HEK293 (cell line): ENCODE data around the gene SLC22A4.
A peak's percentile ranks its signal among the peaks of the same experiment; 100 is the strongest.

Source experiments
- CTCF ChIA-PET: fragments of 350-600 bp; formaldehyde crosslinking; extraction: SDS; loops from one replicate; lab custom pipeline; 2021; ENCODE audit warnings: antibody characterized with exemption; lab: Yijun Ruan, JAX
- POLR2A ChIA-PET: fragments of 300-600 bp; formaldehyde crosslinking; extraction: SDS; loops from one replicate; lab custom pipeline; 2020; ENCODE audit warnings: antibody characterized with exemption, inconsistent platforms; lab: Yijun Ruan, JAX
- H3K27ac ChIP-seq: fragments of 200-500 bp; sonication (Bioruptor generic); 2 replicates; pipeline ENCODE4 v1.5.1; 2014; ENCODE audit warnings: low read depth, low read length, control low read depth, inconsistent platforms; ENCODE audit errors: extremely low read depth
- H3K36me3 ChIP-seq, 2 experiments: fragments of 200-500 bp in 1 of 2; sonication (Bioruptor generic) in 1 of 2; 1 replicate in 1 of 2; 2 replicates in 1 of 2; pipeline ENCODE4 v1.5.1; 2014 to 2017; ENCODE audit warnings: inconsistent platforms in 2 of 2, low read length in 2 of 2; ENCODE audit not compliant: control insufficient read depth in 2 of 2, insufficient read depth in 1 of 2
- H3K4me1 ChIP-seq: fragments of 200-500 bp; sonication (Bioruptor generic); 2 replicates; pipeline ENCODE4 v1.5.1; 2014; ENCODE audit warnings: mild to moderate bottlenecking, low read length, inconsistent platforms; ENCODE audit not compliant: control insufficient read depth, insufficient read depth
- H3K4me3 ChIP-seq: 2 replicates; pipeline ENCODE4 v1.5.1; 2011; ENCODE audit warnings: low read depth, mild to moderate bottlenecking, control low read depth, low read length, moderate library complexity
- H3K9me3 ChIP-seq: fragments of 200-500 bp; sonication (Bioruptor generic); 2 replicates; pipeline ENCODE4 v1.5.1; 2014; ENCODE audit warnings: low read depth, low read length, inconsistent platforms; ENCODE audit not compliant: control insufficient read depth, insufficient read depth
- HOXD13 ChIP-seq: sonication (generic); formaldehyde crosslinking; IDR thresholded peaks from 2 replicates; pipeline ENCODE4 v1.8.0; 2022; ENCODE audit warnings: missing genetic modification reagents, borderline replicate concordance
- PBX3 ChIP-seq: sonication (generic); formaldehyde crosslinking; IDR thresholded peaks from 2 replicates; pipeline ENCODE4 v1.8.1; 2022; ENCODE audit warnings: mild to moderate bottlenecking, moderate library complexity, missing genetic modification reagents
- RBAK ChIP-seq: fragments of 450-650 bp; formaldehyde crosslinking; IDR thresholded peaks from 2 replicates; pipeline ENCODE4 v1.5.1; 2016; ENCODE audit warnings: missing biosample characterization, missing genetic modification characterization
- REPIN1 ChIP-seq: fragments of 450-650 bp; formaldehyde crosslinking; IDR thresholded peaks from 2 replicates; pipeline ENCODE4 v1.5.1; 2017; ENCODE audit warnings: missing biosample characterization, missing genetic modification characterization, low read depth
- SETDB1 ChIP-seq: IDR thresholded peaks from one replicate; pipeline ENCODE4 v1.6.1; 2017; ENCODE audit warnings: mild to moderate bottlenecking, low read length, moderate library complexity, mixed read lengths; ENCODE audit not compliant: insufficient read length
- SP3 ChIP-seq: fragments of 450-650 bp; formaldehyde crosslinking; IDR thresholded peaks from 2 replicates; pipeline ENCODE4 v1.5.1; 2016; ENCODE audit warnings: missing biosample characterization, missing genetic modification characterization
- TCF7L2 ChIP-seq: IDR thresholded peaks from 2 replicates; pipeline ENCODE4 v1.6.1; 2011; ENCODE audit warnings: low read depth, mild to moderate bottlenecking, inconsistent platforms, low read length, moderate library complexity, borderline replicate concordance
- ZBTB48 ChIP-seq: fragments of 450-650 bp; formaldehyde crosslinking; IDR thresholded peaks from 2 replicates; pipeline ENCODE4 v1.5.1; 2016; ENCODE audit warnings: missing biosample characterization, missing genetic modification characterization
- ZFP37 ChIP-seq: fragments of 450-650 bp; formaldehyde crosslinking; IDR thresholded peaks from 2 replicates; pipeline ENCODE4 v1.5.1; 2016; ENCODE audit warnings: missing biosample characterization, missing genetic modification characterization
- ZNF10 ChIP-seq: fragments of 450-650 bp; formaldehyde crosslinking; IDR thresholded peaks from 2 replicates; pipeline ENCODE4 v1.5.1; 2017; ENCODE audit warnings: missing biosample characterization, missing genetic modification characterization
- ZNF16 ChIP-seq: fragments of 450-650 bp; formaldehyde crosslinking; IDR thresholded peaks from 2 replicates; pipeline ENCODE4 v1.5.1; 2016; ENCODE audit warnings: low read depth, missing biosample characterization, missing genetic modification characterization
- ZNF2 ChIP-seq: fragments of 450-650 bp; formaldehyde crosslinking; IDR thresholded peaks from 2 replicates; pipeline ENCODE4 v1.5.1; 2016; ENCODE audit warnings: missing biosample characterization, missing genetic modification characterization
- ZNF26 ChIP-seq: fragments of 450-650 bp; formaldehyde crosslinking; IDR thresholded peaks from 2 replicates; pipeline ENCODE4 v1.5.1; 2016; ENCODE audit warnings: missing biosample characterization, missing genetic modification characterization
- ZNF311 ChIP-seq: fragments of 450-650 bp; formaldehyde crosslinking; IDR thresholded peaks from 2 replicates; pipeline ENCODE4 v1.5.1; 2017; ENCODE audit warnings: missing biosample characterization, missing genetic modification characterization, borderline replicate concordance
- ZNF341 ChIP-seq: fragments of 450-650 bp; formaldehyde crosslinking; IDR thresholded peaks from 2 replicates; pipeline ENCODE4; 2016; ENCODE audit warnings: low read depth, missing biosample characterization, missing genetic modification characterization
- ZNF423 ChIP-seq: fragments of 450-650 bp; formaldehyde crosslinking; IDR thresholded peaks from 2 replicates; pipeline ENCODE4 v1.5.1; 2016; ENCODE audit warnings: missing biosample characterization, missing genetic modification characterization
- ZNF549 ChIP-seq: fragments of 450-650 bp; IDR thresholded peaks from 2 replicates; pipeline ENCODE4 v1.5.1; 2018; ENCODE audit warnings: missing biosample characterization, missing genetic modification characterization, mild to moderate bottlenecking, inconsistent platforms, moderate library complexity
- ZNF555 ChIP-seq: fragments of 450-650 bp; formaldehyde crosslinking; conservative IDR thresholded peaks from 2 replicates; pipeline ENCODE4 v1.5.1; 2017; ENCODE audit warnings: missing biosample characterization, mild to moderate bottlenecking, missing genetic modification characterization, inconsistent platforms
- ZNF600 ChIP-seq: fragments of 450-650 bp; formaldehyde crosslinking; IDR thresholded peaks from 2 replicates; pipeline ENCODE4 v1.5.1; 2016; ENCODE audit warnings: missing biosample characterization, missing genetic modification characterization
- ZNF639 ChIP-seq: fragments of 450-650 bp; formaldehyde crosslinking; IDR thresholded peaks from 2 replicates; pipeline ENCODE4 v1.5.1; 2016; ENCODE audit warnings: missing biosample characterization, missing genetic modification characterization
- ZNF792 ChIP-seq: fragments of 450-650 bp; formaldehyde crosslinking; IDR thresholded peaks from 2 replicates; pipeline ENCODE4 v1.5.1; 2016; ENCODE audit warnings: missing biosample characterization, missing genetic modification characterization

Gene SLC22A4

GRCh38 chr5:132246806-132247205, 47.4 kb upstream of the SLC22A4 start:
- Histone ChIP-seq H3K4me1 (no peaks in the 10 kb centered on the region), H3K9me3 (no peaks in the 10 kb centered on the region), H3K27ac (no peak overlapping the region), H3K36me3 (no peaks in the 10 kb centered on the region), H3K4me3 (no peak overlapping the region)
- POLR2A ChIA-PET, result no interaction called here
- no peak for TF ChIP-seq ZNF555 (tag by site-specific recombination)
- peak; percentile 77 for TF ChIP-seq SETDB1
- CTCF ChIA-PET, result interaction anchor here (0.7 to 6.8 kb wide), 4 partner anchors 8 to 254 kb away, joined by 3 to 52 read pairs (median 5); no protein-coding TSS in a partner anchor

- Histone ChIP-seq H3K36me3 (no peaks in the 10 kb centered on the region), H3K27ac (no peak overlapping the region), H3K9me3 (no peaks in the 10 kb centered on the region), H3K4me1 (no peaks in the 10 kb centered on the region), H3K4me3 (no peak overlapping the region)
- CTCF ChIA-PET, result interaction anchor here (0.6 to 6.8 kb wide), 5 partner anchors 10 to 137 kb away, joined by 3 to 52 read pairs (median 4); no protein-coding TSS in a partner anchor
- TF ChIP-seq REPIN1 (tag by site-specific recombination) (no peak), ZNF549 (tag by site-specific recombination) (no peak), RBAK (tag by site-specific recombination) (no peak), ZNF16 (tag by site-specific recombination) (no peak), ZNF600 (tag by site-specific recombination) (no peak)
- POLR2A ChIA-PET, result no interaction called here
Observed at GRCh38 chr5:132250547-132250946, 43.6 kb upstream of the SLC22A4 start.

GRCh38 chr5:132251220-132251725, 42.9 kb upstream of the SLC22A4 start:
- Histone ChIP-seq H3K36me3 (no peaks in the 10 kb centered on the region), H3K27ac (no peak overlapping the region), H3K9me3 (no peaks in the 10 kb centered on the region), H3K4me3 (no peak overlapping the region), H3K4me1 (no peaks in the 10 kb centered on the region)
- TF ChIP-seq ZFP37 (no peak), ZNF792 (no peak), SP3 (no peak), ZNF311 (tag by site-specific recombination) (no peak), ZBTB48 (tag by site-specific recombination) (no peak), ZNF2 (no peak), TCF7L2 (no peak), ZNF26 (tag by site-specific recombination) (no peak), ZNF423 (tag by site-specific recombination) (no peak), ZNF10 (tag by site-specific recombination) (no peak), ZNF639 (tag by site-specific recombination) (no peak), ZNF341 (tag by site-specific recombination) (no peak), HOXD13 (CRISPR knock-in tag) (no peak), PBX3 (CRISPR knock-in tag) (no peak)
- POLR2A ChIA-PET, result no interaction called here
- CTCF ChIA-PET, result interaction anchor here (6.8 kb wide), 1 partner anchor 13 kb away, joined by 52 read pairs; no protein-coding TSS in a partner anchor
